HG03558 (cell line): ENCODE measurements around the gene CES4A.

ENCODE experiments used
- ATAC-seq: cut with Tn5 transposase; IDR thresholded peaks from one replicate; pipeline ENCODE4 v1.9.1; 2021; ENCODE audit warnings: moderate number of reproducible peaks; ENCODE audit not compliant: unreplicated experiment; ENCODE audit errors: extremely low read depth

CES4A gene

DNA sequence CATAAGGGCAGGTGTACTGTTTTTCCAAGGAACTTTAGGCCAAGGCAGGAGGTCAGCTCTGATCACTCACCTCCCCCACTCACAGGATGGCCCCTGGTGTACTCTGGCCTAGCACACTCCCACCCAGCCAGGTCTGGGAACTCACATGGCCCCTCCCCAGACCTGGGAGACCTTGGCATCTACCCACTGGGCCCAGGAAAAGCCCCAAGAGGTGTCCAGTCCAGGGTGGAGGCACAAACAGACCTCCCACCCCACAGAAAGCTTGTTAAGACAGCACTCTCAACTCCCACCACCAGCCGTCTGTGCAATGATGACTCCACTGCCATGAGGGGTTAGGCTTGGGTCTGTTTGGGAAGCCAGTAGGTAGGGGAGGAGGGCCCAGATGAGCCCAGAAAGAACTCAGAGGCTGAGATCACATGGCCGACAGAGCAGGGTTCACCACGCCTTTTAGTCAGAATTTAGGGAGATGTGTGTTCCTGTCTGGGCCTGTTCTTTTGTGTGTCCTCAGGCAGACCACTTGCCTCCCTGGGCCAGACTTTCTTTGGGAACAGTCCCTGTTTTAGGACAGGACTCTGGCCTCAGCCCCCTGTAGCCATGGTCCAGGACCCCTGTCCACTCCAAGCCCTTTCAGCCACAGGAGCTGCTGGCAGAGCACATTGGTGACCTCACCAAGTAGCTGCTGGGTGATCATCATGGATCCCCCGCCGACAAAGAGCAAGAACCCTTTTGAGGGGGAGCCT lies 28.5 kb downstream of the CES4A start:
- ATAC-seq: no peak

GRCh38 chr16:67017421-67017750 lies 29.0 kb downstream of the CES4A start:
- no peak for ATAC-seq

- peak; percentile 97 for ATAC-seq
These were observed 29.6 kb downstream of the CES4A start for GRCh38 chr16:67017810-67018488.

DNA sequence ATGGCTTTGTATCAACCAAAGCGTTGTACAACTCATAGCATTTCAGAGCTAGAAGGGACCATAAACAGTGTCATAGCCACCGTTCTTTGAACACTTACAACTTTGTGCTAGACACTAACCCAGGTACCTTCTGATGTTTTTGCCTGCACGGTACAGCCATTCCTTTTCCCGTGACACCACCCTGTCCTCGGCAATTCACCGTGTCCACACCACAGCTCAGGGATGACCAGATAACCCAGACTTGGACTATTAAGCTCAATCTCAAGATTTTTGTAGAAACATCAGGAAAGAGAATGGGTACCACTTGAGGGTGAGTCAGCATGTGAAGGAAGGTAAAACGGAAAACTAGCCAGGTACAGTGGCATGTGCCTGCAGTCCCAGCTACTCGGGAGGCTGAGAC lies 30.8 kb downstream of the CES4A start:
- ATAC-seq: no peak

DNA sequence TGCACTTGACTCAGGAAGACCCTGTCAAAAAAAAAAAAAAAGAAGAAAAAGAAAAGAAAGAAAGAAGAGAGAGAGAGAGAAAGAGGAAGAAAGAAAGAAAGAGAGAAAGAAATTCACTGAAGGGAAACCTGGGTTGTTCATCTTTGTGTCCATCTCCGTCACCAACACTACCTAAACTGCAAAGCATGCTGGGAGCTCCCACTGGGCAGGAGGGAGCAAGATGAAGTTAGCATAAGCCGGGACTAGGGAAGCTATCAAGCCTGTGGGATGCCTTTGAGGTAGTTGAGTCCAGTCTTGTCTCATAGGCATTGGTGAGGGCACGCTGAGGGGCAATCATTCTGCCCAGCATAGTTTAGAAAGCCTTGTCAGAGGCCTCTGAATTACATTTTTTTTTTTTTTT lies 32.9 kb downstream of the CES4A start:
- ATAC-seq: no peak

DNA sequence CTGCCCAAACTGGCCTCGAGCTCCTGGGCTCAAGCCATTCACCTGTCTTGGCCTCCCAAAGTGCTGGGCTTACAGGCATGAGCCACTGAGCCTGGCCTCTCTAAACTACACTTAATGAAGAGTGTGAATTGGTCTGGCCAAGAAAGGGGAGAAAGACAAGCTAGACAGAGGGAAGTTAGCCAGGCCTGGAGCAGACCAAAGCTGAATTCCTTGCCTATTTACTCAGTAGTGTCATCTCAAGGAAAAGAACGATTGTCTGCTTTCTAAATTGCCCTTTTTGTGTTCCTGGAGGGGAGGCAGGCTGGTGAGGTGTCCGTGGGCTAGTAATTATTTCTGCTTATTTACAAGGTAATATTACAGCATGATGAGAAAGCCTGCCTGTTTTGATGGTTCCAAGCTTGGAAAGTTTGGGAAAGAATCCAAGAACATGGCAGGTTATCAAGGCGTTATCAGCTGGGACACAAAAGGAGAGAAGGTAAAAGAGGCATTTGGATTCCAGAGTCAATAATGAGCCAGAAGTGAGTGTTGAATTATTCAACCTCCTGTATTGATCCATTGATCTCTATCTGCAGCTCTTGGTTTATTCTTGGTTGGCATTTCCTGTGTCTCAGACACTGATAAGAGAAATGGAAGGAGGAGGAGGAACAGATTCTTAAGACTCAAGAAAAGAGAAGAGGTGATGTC lies 34.3 kb downstream of the CES4A start:
- no peak for ATAC-seq

GRCh38 chr16:67023689-67024088 lies 35.3 kb downstream of the CES4A start:
- ATAC-seq: no peak

DNA sequence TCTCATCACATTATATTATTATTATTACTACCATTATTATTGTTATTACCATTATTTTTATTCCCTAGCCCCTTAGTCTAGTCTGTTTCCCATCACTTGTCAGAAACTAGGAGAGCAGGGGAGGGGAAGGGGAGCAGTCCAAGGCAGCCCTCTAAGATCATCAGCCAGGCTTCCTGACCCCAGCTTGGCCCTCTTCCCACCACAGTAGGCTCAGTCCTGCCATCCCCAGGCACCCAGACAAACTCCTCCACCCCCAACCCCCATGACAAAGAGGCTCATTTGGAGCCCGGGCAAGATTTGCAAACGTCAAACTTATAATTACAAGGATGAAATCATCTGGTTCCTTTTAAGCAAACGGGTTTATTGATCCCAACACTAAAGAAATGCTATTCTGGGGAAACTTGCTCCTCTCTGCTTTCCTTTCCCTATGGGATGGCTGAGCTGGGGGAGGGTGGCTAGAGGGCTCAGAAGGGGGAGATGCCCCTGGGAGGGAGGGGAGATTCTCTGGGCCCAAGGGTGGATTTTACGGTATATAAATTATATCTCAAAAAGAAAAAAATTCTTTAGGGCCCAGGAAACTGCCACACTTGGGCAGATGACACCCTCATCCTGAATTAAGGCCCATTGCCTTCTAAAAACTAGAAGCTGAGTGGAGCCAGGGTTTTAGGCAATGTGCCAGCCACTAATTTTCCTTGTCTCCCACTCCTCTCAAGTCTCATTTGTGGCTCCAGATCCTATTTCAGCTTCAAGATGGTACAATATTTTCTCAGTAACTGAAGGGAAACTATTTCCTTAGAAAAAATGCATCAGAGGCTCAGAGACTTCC lies 36.2 kb downstream of the CES4A start:
- ATAC-seq: no peak

DNA sequence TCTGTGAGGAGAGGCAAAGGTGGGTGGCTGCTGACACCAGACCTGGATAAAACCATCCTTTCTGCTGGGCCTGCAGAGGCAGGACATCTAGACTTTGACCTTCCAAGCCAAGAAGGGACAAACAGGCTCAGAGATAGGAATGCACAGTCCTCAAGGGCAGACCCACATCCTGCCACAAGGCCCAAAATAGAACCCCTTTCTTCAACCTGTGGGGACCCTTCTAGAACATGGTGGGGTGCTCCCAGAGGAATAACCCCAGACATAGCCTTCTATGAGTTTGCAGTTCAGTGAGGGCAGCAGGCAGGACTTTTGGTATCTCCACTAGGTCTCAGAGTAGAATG lies 36.8 kb downstream of the CES4A start:
- ATAC-seq: no peak

DNA sequence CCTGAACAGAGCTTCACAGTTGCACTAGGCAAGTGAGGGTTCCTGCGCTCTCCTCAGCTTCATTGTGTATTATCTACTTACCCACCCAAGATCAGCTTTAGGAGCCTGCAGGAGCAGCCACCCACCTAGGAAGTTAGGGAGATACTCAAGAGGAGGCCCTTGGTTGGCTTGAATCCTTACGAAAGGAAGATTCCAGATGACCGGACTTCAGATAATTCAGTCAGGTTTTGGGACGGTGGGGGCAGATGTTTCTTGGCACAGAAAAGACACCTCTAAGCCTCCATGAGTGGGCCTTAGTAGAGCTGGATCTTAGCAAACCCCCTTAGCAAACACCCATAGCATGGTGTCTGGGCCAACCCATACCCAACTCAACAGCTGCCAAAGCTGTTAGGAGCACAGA lies 38.2 kb downstream of the CES4A start:
- ATAC-seq: no peak

GRCh38 chr16:67027046-67027445 lies 38.7 kb downstream of the CES4A start:
- ATAC-seq: no peak

DNA sequence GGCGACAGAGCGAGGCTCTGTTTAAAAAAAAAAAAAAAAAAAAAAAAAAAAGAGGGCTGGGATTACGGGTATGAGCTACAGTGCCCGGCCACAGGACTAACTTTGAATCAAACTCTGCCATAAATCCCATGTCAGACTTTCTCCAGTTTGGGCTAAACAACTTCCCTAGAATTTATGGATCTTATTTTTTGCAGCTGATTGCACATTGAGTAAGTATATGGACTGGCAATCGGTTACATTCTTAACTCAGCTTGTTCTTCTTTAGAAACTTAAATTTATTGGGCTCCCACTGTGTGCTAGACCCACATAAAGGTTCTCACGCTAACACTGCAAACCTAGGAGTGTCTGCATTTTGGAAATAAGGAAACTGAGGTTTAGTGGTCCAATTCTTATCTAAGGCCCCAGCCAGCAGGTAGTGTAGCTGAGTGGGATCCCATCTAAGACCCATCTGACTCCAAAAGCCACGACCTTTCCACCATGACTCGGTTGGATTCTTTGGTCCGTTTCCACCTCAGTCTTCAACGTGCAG lies 39.8 kb downstream of the CES4A start:
- ATAC-seq: no peak

DNA sequence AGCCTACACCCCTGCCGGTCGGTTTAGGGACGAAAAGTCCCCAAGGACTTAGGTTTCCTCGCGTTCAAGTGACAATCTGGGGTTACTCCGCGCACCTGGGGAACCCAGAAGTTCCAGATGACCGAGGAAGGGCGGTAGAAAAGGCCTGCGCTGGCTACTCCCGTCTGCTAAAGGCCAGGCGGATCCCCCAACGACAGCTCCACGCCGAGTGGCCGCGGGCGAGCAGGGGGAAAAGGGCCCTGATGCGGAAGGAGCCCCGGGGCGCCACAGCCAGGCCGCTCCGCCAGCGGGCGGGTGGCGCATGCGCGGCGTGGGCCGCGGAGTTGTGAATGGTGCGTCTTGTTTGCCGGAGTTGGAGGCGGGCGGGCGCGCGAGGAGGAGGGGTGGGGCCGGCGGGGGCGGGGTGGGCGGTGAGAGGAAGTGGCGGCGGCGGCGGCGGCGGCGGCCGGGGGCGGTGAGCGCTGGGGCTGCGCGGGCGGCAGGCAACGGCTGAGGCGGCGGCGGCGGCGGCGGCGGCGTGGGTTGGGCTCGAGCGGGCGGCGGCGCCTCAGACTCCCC lies 40.4 kb downstream of the CES4A start, which contains the start of gene CBFB:
Gene CBFB, plus strand, starts transcription at position 454 of the 558 bp plus-strand sequence. CDS start 259 bp downstream, outside the sequence.
- peak; percentile 62 for ATAC-seq

DNA sequence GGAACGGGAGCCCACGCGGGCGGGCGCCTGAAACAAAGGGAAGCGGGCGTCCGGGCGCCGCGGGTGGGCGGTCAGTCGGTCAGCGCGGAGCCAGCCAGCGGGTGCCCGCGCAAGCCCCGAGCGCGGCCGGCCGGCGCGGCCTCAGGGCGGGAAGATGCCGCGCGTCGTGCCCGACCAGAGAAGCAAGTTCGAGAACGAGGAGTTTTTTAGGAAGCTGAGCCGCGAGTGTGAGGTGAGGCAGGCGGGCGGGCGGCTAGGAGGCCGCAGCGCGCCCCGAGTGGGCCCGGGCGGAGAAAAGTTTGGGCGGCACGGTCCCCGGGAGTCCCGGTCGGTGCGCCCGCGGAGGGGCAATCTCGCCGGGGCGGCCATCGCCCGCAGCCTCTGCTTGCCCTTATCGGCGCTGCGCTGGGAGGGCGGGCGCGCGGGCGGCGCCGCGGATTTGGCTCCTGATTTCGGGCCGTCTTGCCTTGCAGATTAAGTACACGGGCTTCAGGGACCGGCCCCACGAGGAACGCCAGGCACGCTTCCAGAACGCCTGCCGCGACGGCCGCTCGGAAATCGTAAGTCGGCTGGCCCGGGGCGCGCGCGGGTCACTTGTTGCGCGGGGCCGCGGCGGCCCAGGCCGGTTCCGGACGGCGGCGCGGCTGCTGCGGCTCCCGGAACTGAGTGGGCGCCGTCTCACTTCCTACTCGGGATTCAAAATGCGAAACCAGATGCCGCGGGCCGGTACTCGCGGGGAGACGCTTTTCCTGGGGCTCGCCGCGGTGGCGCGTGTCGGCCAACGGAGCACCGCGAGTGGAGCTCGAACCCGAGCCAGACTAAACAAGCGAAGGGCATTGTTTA lies 41.1 kb downstream of the CES4A start:
- no peak for ATAC-seq

- no peak for ATAC-seq
These were observed 42.0 kb downstream of the CES4A start for GRCh38 chr16:67030221-67030962.

- ATAC-seq: no peak
These were observed 46.1 kb downstream of the CES4A start for GRCh38 chr16:67034487-67034886.

DNA sequence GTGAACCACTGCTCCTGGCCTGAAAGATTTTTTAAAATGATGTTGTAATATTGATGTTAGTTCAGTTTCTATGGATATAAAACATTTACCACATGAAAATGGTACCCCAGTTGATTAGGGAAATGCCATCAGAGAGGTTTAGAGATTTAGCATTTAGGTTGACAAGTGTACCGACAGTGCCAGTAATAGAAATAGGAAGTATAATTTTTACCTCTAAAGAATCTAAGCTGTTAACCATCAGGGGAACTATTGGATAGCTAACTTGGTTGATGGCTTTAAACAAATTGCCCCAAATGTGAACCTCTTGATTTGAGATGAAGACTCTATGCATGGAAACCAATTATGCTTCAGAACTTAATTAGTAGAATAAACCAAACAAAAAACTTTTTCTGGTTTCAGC lies 47.0 kb downstream of the CES4A start:
- no peak for ATAC-seq

- ATAC-seq: no peak
These were observed 47.9 kb downstream of the CES4A start for GRCh38 chr16:67036323-67036741.
